ENCODE results near the gene PRR20G.

The PRR20G gene

DNA sequence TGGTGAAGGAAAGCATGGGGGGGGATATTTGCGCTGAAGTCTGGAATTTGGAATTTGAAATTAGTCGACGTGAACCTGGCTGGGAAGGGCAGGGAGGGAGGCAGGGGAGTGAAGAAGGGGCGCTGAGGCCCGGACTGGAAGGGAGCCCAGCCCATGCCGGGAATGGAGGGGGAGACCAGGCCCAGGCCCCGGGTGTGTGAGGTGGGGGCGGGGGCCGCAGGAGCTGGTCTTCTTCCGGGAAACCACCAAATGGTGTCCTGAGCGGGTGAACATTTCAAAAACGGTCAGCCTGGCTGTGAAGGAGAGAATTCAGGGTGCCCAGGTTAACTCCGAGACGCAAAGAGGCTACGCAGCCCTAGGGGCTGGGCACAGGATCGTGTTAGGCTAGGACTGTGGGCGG, 497 bp upstream of the PRR20G start:
- Histone ChIP-seq H4K20me1 (ENCODE audit: control insufficient read depth, insufficient read depth, low read depth, low read length) (no peaks in the 10 kb centered on the region), H3K27me3 (ENCODE audit: control insufficient read depth, low read length) (no peaks in the 10 kb centered on the region), H3F3A (ENCODE audit: control insufficient read depth, insufficient read depth) (no peaks in the 10 kb centered on the region), H3K36me3 (ENCODE audit: control insufficient read depth, low read length) (no peaks in the 10 kb centered on the region), H3K9me2 (replicated peaks; ENCODE audit: control insufficient read depth, low read length) (no peaks in the 10 kb centered on the region), H3K9me3 (ENCODE audit: control insufficient read depth, insufficient read depth, low read length) (no peaks in the 10 kb centered on the region), H3K4me1 (ENCODE audit: control insufficient read depth, low read length) (no peaks in the 10 kb centered on the region), H3K4me3 (ENCODE audit: low read length) (no peak overlapping the region), H3K79me2 (ENCODE audit: control insufficient read depth, low read length) (no peaks in the 10 kb centered on the region), H3K4me2 (ENCODE audit: low read length) (no peak overlapping the region), H3K27ac (ENCODE audit: low read depth, low read length) (no peak overlapping the region)
- no peak for TF ChIP-seq EZH2phosphoT487 (IDR thresholded peaks at IDR 0.05; ENCODE audit: borderline replicate concordance, low read length)

DNA sequence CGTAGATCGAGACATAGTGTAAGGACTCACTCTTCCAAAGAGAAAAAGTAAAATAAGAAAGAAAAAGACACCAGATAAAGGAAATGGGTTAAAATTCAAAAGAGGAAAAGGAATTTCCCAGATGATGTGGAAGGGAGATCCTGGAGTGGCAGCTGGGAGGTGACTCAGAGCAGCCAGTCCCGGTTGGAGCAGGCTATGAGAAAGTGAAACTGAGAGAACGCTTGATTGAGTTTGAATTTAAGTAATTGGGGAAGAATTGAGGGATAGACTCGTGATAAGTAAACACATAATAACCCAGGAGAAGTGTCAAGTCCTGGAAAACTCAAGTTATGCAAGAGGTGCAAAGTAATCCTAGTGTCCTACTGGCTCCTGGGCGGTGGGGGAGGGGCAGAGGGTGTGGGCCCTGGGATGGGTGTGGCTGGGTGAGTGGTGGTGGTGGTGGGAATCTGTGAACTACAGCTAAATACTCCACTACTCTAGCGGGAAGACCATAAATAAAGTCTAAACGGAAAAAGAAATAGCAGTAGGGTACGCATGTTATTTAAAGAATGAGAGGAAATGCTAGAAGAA, 1.2 kb downstream of the PRR20G start:
- TF ChIP-seq CTCF (IDR thresholded peaks at IDR 0.05; ENCODE audit: low read depth, low read length, poor library complexity, severe bottlenecking) (no peak), EZH2phosphoT487 (IDR thresholded peaks at IDR 0.05; ENCODE audit: borderline replicate concordance, low read length) (no peak)
- no peaks in the 10 kb centered on the region for H3K36me3 ChIP-seq (ENCODE audit: control insufficient read depth, low read length)
- no peaks in the 10 kb centered on the region for H3K9me3 ChIP-seq (ENCODE audit: control insufficient read depth, insufficient read depth, low read length)
- H3K4me2 ChIP-seq (ENCODE audit: low read length), result no peak overlapping the region
- no peaks in the 10 kb centered on the region for H3K79me2 ChIP-seq (ENCODE audit: control insufficient read depth, low read length)
- H3K4me1 ChIP-seq (ENCODE audit: control insufficient read depth, low read length), result no peaks in the 10 kb centered on the region
- no peak overlapping the region for H3K4me3 ChIP-seq (ENCODE audit: low read length)
- no peaks in the 10 kb centered on the region for H3K9me2 ChIP-seq (replicated peaks; ENCODE audit: control insufficient read depth, low read length)
- H3F3A ChIP-seq (ENCODE audit: control insufficient read depth, insufficient read depth), result no peaks in the 10 kb centered on the region
- no peaks in the 10 kb centered on the region for H3K27me3 ChIP-seq (ENCODE audit: control insufficient read depth, low read length)
- no peak overlapping the region for H3K27ac ChIP-seq (ENCODE audit: low read depth, low read length)
- no peaks in the 10 kb centered on the region for H4K20me1 ChIP-seq (ENCODE audit: control insufficient read depth, insufficient read depth, low read depth, low read length)

DNA sequence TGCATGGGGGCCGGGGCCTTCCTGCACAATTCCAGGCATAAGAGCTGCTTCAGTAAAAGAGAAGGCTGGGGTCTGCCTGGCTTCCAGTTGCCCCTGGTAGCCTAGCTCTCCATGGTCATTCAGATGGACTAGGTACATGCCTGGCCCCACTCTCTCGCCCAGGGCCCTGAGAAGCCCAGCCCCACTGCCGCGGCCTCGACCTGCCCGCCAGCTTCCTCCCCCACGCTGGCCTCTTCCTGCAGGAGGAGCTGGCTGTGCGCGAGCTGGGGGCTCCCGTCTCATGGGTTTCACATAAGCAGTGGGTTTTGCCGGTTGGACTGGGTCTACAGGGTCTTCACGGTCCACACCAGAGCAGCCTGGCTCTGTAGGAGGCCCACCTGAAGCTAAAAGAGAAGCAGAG, 3.6 kb downstream of the PRR20G start:
- Histone ChIP-seq H3F3A (ENCODE audit: control insufficient read depth, insufficient read depth) (no peaks in the 10 kb centered on the region), H3K4me1 (ENCODE audit: control insufficient read depth, low read length) (no peaks in the 10 kb centered on the region), H3K9me3 (ENCODE audit: control insufficient read depth, insufficient read depth, low read length) (no peaks in the 10 kb centered on the region), H3K4me3 (ENCODE audit: low read length) (no peak overlapping the region), H3K27me3 (ENCODE audit: control insufficient read depth, low read length) (no peaks in the 10 kb centered on the region), H3K36me3 (ENCODE audit: control insufficient read depth, low read length) (no peaks in the 10 kb centered on the region), H4K20me1 (ENCODE audit: control insufficient read depth, insufficient read depth, low read depth, low read length) (no peaks in the 10 kb centered on the region), H3K79me2 (ENCODE audit: control insufficient read depth, low read length) (no peaks in the 10 kb centered on the region), H3K4me2 (ENCODE audit: low read length) (no peak overlapping the region), H3K27ac (ENCODE audit: low read depth, low read length) (no peak overlapping the region), H3K9me2 (replicated peaks; ENCODE audit: control insufficient read depth, low read length) (no peaks in the 10 kb centered on the region)
- TF ChIP-seq EZH2phosphoT487 (IDR thresholded peaks at IDR 0.05; ENCODE audit: borderline replicate concordance, low read length) (no peak), CTCF (IDR thresholded peaks at IDR 0.05; ENCODE audit: low read depth, low read length, poor library complexity, severe bottlenecking) (no peak)

- no peak for TF ChIP-seq CTCF (IDR thresholded peaks at IDR 0.05; ENCODE audit: low read depth, low read length, poor library complexity, severe bottlenecking)
- Histone ChIP-seq H3K4me2 (ENCODE audit: low read length) (no peak overlapping the region), H3K4me3 (ENCODE audit: low read length) (no peak overlapping the region), H3K27ac (ENCODE audit: low read depth, low read length) (no peak overlapping the region), H3K9me2 (replicated peaks; ENCODE audit: control insufficient read depth, low read length) (no peaks in the 10 kb centered on the region), H3K4me1 (ENCODE audit: control insufficient read depth, low read length) (no peaks in the 10 kb centered on the region), H3K27me3 (ENCODE audit: control insufficient read depth, low read length) (no peaks in the 10 kb centered on the region), H3K9me3 (ENCODE audit: control insufficient read depth, insufficient read depth, low read length) (no peaks in the 10 kb centered on the region), H3K79me2 (ENCODE audit: control insufficient read depth, low read length) (no peaks in the 10 kb centered on the region), H4K20me1 (ENCODE audit: control insufficient read depth, insufficient read depth, low read depth, low read length) (no peaks in the 10 kb centered on the region), H3F3A (ENCODE audit: control insufficient read depth, insufficient read depth) (no peaks in the 10 kb centered on the region), H3K36me3 (ENCODE audit: control insufficient read depth, low read length) (no peaks in the 10 kb centered on the region)
Measured at GRCh38 chr3:127277561-127277960, 10.3 kb downstream of the PRR20G start.
